GM23338 (cell line): Measurements from ENCODE around the gene HMGCL. TPM values are rescaled to one million over a fixed set of nuclear protein-coding genes. Genes with fewer than 3 reads are reported as not detected.
"Not testable (repeated sequence)": the region's sequence is repeated elsewhere in the genome, so short reads cannot be mapped to it uniquely, and the experiment has no call there.

Experiments
- ATAC-seq: fragments of 200-7000 bp; cut with Tn5 transposase; 3 replicates; pipeline ENCODE4 v1.9.1; 2020
- DNase-seq: peaks from one replicate; pipeline ENCODE4 v3.0.0-alpha.2; 2015; ENCODE audit warnings: low spot score
- H2AFZ ChIP-seq: fragments of 200-600 bp; sonication (generic); 2 replicates; pipeline ENCODE4 v1.8.0; 2016; ENCODE audit warnings: antibody characterized with exemption, mild to moderate bottlenecking, moderate library complexity
- H3F3A ChIP-seq: fragments of 200-600 bp; sonication (generic); replicated peaks from 2 replicates; pipeline ENCODE4 v1.8.0; 2017; ENCODE audit warnings: antibody characterized with exemption, mixed run types, low read depth
- H3K27ac ChIP-seq: fragments of 200-600 bp; sonication (generic); 2 replicates; pipeline ENCODE4 v1.6.1; 2016; ENCODE audit warnings: low read depth
- H3K27me3 ChIP-seq: fragments of 200-600 bp; sonication (generic); 2 replicates; pipeline ENCODE4 v1.8.0; 2016; ENCODE audit warnings: mild to moderate bottlenecking, mixed run types, moderate library complexity; ENCODE audit not compliant: insufficient read depth
- H3K36me3 ChIP-seq: fragments of 200-600 bp; sonication (generic); 2 replicates; pipeline ENCODE4 v1.8.0; 2016; ENCODE audit warnings: mild to moderate bottlenecking; ENCODE audit not compliant: insufficient read depth
- H3K4me1 ChIP-seq: fragments of 200-600 bp; sonication (generic); 2 replicates; pipeline ENCODE4 v1.8.0; 2016; ENCODE audit warnings: mild to moderate bottlenecking, moderate library complexity; ENCODE audit not compliant: insufficient read depth
- H3K4me2 ChIP-seq: fragments of 200-600 bp; sonication (generic); 2 replicates; pipeline ENCODE4 v1.7.1; 2017; ENCODE audit warnings: mixed run types
- H3K4me3 ChIP-seq: fragments of 200-600 bp; sonication (generic); 2 replicates; pipeline ENCODE4 v1.6.1; 2016; ENCODE audit warnings: mixed run types
- H3K79me2 ChIP-seq: fragments of 200-600 bp; sonication (generic); replicated peaks from 2 replicates; pipeline ENCODE4 v1.8.0; 2017; ENCODE audit warnings: mild to moderate bottlenecking; ENCODE audit not compliant: insufficient read depth
- H3K9me2 ChIP-seq: fragments of 200-600 bp; sonication (generic); 2 replicates; pipeline ENCODE4 v1.8.0; 2017; ENCODE audit not compliant: insufficient read depth
- H4K20me1 ChIP-seq: fragments of 200-600 bp; sonication (generic); replicated peaks from 2 replicates; pipeline ENCODE4 v1.8.0; 2017; ENCODE audit warnings: mild to moderate bottlenecking; ENCODE audit not compliant: insufficient read depth
- H3K27ac Mint-ChIP-seq: 2 replicates; pipeline ENCODE4 v1.8.0; 2020; ENCODE audit warnings: inconsistent platforms, mild to moderate bottlenecking, moderate library complexity, mixed read lengths
- H3K27me3 Mint-ChIP-seq: 3 replicates; pipeline ENCODE4 v1.8.0; 2022; ENCODE audit warnings: low read depth, mild to moderate bottlenecking, moderate library complexity, mixed read lengths, inconsistent platforms; ENCODE audit not compliant: insufficient read depth, poor library complexity
- H3K36me3 Mint-ChIP-seq: 3 replicates; pipeline ENCODE4 v1.8.0; 2021; ENCODE audit warnings: low read depth, mild to moderate bottlenecking, inconsistent platforms, moderate library complexity, mixed read lengths
- H3K4me1 Mint-ChIP-seq: 3 replicates; pipeline ENCODE4 v1.8.0; 2020; ENCODE audit warnings: mild to moderate bottlenecking, inconsistent platforms, mixed read lengths
- H3K4me3 Mint-ChIP-seq: 3 replicates; pipeline ENCODE4 v1.8.0; 2021; ENCODE audit warnings: moderate library complexity, mild to moderate bottlenecking, inconsistent platforms, mixed read lengths
- H3K9me3 Mint-ChIP-seq: 3 replicates; pipeline ENCODE4 v1.8.0; 2020; ENCODE audit warnings: moderate library complexity, mild to moderate bottlenecking, inconsistent platforms, mixed read lengths
- CTCF ChIP-seq, 2 experiments: fragments of 200-600 bp in 1 of 2; sonication (generic) in 1 of 2; conservative IDR thresholded peaks; 2 replicates each; pipeline versions ENCODE4 v1.5.1 to v1.6.1; 2016 to 2017; ENCODE audit warnings: antibody characterized with exemption in 2 of 2, low read depth in 2 of 2, mild to moderate bottlenecking in 2 of 2, moderate library complexity in 1 of 2
- EZH2phosphoT487 ChIP-seq: fragments of 200-600 bp; sonication (generic); IDR thresholded peaks from one replicate; pipeline ENCODE4 v1.8.1; 2018; ENCODE audit warnings: antibody characterized with exemption; ENCODE audit not compliant: unreplicated experiment
- JUNB ChIP-seq: IDR thresholded peaks from one replicate; pipeline ENCODE4 v1.6.1; 2016; ENCODE audit warnings: antibody characterized with exemption; ENCODE audit not compliant: unreplicated experiment
- STAT1 ChIP-seq: IDR thresholded peaks from one replicate; pipeline ENCODE4 v1.6.1; 2016; ENCODE audit warnings: antibody characterized with exemption; ENCODE audit not compliant: unreplicated experiment
- ZNF114 ChIP-seq: fragments of 250-450 bp; sonication (Bioruptor Pico); IDR thresholded peaks from 2 replicates; pipeline ENCODE4 v1.5.0; 2020; ENCODE audit warnings: mild to moderate bottlenecking, moderate library complexity
- polyA plus RNA-seq: library from polyadenylated mRNA; unstranded; fragments of >200 nt; fragmentation: Nextera tagmentation; extraction: Ambion mirVana; gene quantifications from 2 replicates; pipeline ENCODE4 v1.2.1, GENCODE V29; 2016
- total RNA-seq: library from RNA; depleted of rRNA; stranded (reverse); fragments of >200 nt; shearing (Covaris generic); gene quantifications from 2 replicates; pipeline ENCODE4 v1.2.3, GENCODE V29; 2014

HMGCL gene
- total and polyA plus RNA-seq, 2 experiments from 2014 or later: 11.6 to 13.7 TPM

- not testable (repeated sequence) for H3K4me3 Mint-ChIP-seq, H3K36me3 ChIP-seq, H4K20me1 ChIP-seq, H3K4me3 ChIP-seq, H3K9me3 Mint-ChIP-seq, H3K27ac Mint-ChIP-seq, H2AFZ ChIP-seq, ATAC-seq, H3K27me3 ChIP-seq, H3K4me2 ChIP-seq, H3K9me2 ChIP-seq, DNase-seq, H3K27ac ChIP-seq
- peaks cover 25% of the 10 kb centered on the region for H3K4me1 Mint-ChIP-seq
- Histone ChIP-seq H3K4me1 (peaks cover 19% of the 10 kb centered on the region), H3K79me2 (peaks cover 14% of the 10 kb centered on the region), H3F3A (peaks cover 11% of the 10 kb centered on the region; the same call in 1 of the 2 replicates)
- H3K36me3 Mint-ChIP-seq: peaks cover 40% of the 10 kb centered on the region
- peaks cover 17% of the 10 kb centered on the region for H3K27me3 Mint-ChIP-seq
Observed at GRCh38 chr1:23794732-23795182, 30.5 kb downstream of the HMGCL start.

GRCh38 chr1:23793861-23794731, 31.1 kb downstream of the HMGCL start:
- no peaks in the 10 kb centered on the region for H3K9me3 Mint-ChIP-seq
- H3K27ac ChIP-seq: no peak overlapping the region

More at GRCh38 chr1:23793861-23794731, 31.1 kb downstream of the HMGCL start:
- Histone ChIP-seq H3K4me3 (no peak overlapping the region), H3K27me3 (no peaks in the 10 kb centered on the region), H2AFZ (no peak overlapping the region), H3F3A (peaks cover 11% of the 10 kb centered on the region; the same call in 1 of the 2 replicates), H3K9me2 (no peaks in the 10 kb centered on the region), H3K4me1 (peaks cover 13% of the 10 kb centered on the region), H3K36me3 (peaks cover 8% of the 10 kb centered on the region; the same call in 1 of the 2 replicates), H3K79me2 (peaks cover 14% of the 10 kb centered on the region), H3K4me2 (no peak overlapping the region), H4K20me1 (0 out of 2 replicates have a peak, but pooled peaks cover 7% of the 10 kb centered on the region)
- peaks cover 40% of the 10 kb centered on the region for H3K36me3 Mint-ChIP-seq
- ATAC-seq (no peak), DNase-seq (no peak)
- H3K4me3 Mint-ChIP-seq: no peak overlapping the region
- H3K27ac Mint-ChIP-seq: no peak overlapping the region
- peaks cover 16% of the 10 kb centered on the region for H3K27me3 Mint-ChIP-seq
- no peak for TF ChIP-seq JUNB
- TF ChIP-seq STAT1: no peak
- TF ChIP-seq CTCF (conservative IDR thresholded peaks at IDR 0.05; ENCODE audit: low read depth in 2 of 2): no peak
- TF ChIP-seq EZH2phosphoT487: no peak
- no peak for TF ChIP-seq ZNF114 (CRISPR knock-in tag)
- H3K4me1 Mint-ChIP-seq: peaks cover 21% of the 10 kb centered on the region
